Uterus (tissue), 2 donors: ENCODE measurements around the gene PHF12.

Experiments used
- CTCF ChIP-seq, 4 experiments: fragments of 200-600 bp in 2 of 4; fragments of 450-650 bp in 2 of 4; sonication (generic) in 2 of 4; IDR thresholded peaks; one replicate each; pipeline ENCODE4 v1.5.1; 2016 to 2019; ENCODE audit warnings: antibody characterized with exemption in 4 of 4, mild to moderate bottlenecking in 2 of 4, moderate library complexity in 1 of 4
- POLR2A ChIP-seq, 2 donors: fragments of 450-650 bp; IDR thresholded peaks; one replicate each; pipeline ENCODE4 v1.6.1; 2016; ENCODE audit warnings: antibody characterized with exemption in 2 of 2, mild to moderate bottlenecking in 1 of 2, moderate library complexity in 1 of 2

GRCh38 chr17:28892024-28892423 is 59.3 kb downstream of the PHF12 start:
- TF ChIP-seq CTCF (IDR thresholded peaks at IDR 0.05): no peak
- TF ChIP-seq POLR2A (IDR thresholded peaks at IDR 0.05): no peak
